Endodermal cell (in vitro differentiated cells): ENCODE results near the gene CELF1. TPM values are rescaled to one million over a fixed set of nuclear protein-coding genes. Genes with fewer than 3 reads are reported as not detected.

Source experiments
- DNase-seq: peaks from one replicate; pipeline ENCODE4 v3.0.0-alpha.2; 2017
- H3K27ac ChIP-seq: 2 replicates; pipeline ENCODE4 v1.5.1; 2013; ENCODE audit warnings: mild to moderate bottlenecking, low read depth, low read length, moderate library complexity
- H3K27me3 ChIP-seq: 2 replicates; pipeline ENCODE4 v1.6.1; 2013; ENCODE audit warnings: mild to moderate bottlenecking, low read length, moderate library complexity; ENCODE audit not compliant: insufficient read depth, control insufficient read depth, poor library complexity, severe bottlenecking
- H3K36me3 ChIP-seq: 2 replicates; pipeline ENCODE4 v1.7.0; 2013; ENCODE audit warnings: mild to moderate bottlenecking, low read length, moderate library complexity; ENCODE audit not compliant: control insufficient read depth, insufficient read depth
- H3K4me1 ChIP-seq: one replicate; pipeline ENCODE4 v1.7.0; 2013; ENCODE audit warnings: low read length; ENCODE audit not compliant: control insufficient read depth, insufficient read depth
- H3K4me3 ChIP-seq: 2 replicates; pipeline ENCODE4 v1.5.1; 2013; ENCODE audit warnings: mild to moderate bottlenecking, low read length, moderate library complexity
- H3K9ac ChIP-seq: 2 replicates; pipeline ENCODE4 v1.6.1; 2013; ENCODE audit warnings: mild to moderate bottlenecking, low read length, moderate library complexity; ENCODE audit not compliant: poor library complexity, severe bottlenecking; ENCODE audit errors: extremely low read depth
- H3K9me3 ChIP-seq: 2 replicates; pipeline ENCODE4 v1.6.1; 2013; ENCODE audit warnings: mild to moderate bottlenecking, low read length, moderate library complexity; ENCODE audit not compliant: control insufficient read depth
- H3K27ac Mint-ChIP-seq: 2 replicates; pipeline ENCODE4 v1.8.0; 2020; ENCODE audit warnings: mixed read lengths
- H3K27me3 Mint-ChIP-seq: 2 replicates; pipeline ENCODE4 v1.8.0; 2021; ENCODE audit warnings: mild to moderate bottlenecking, mixed read lengths; ENCODE audit not compliant: insufficient read depth
- H3K36me3 Mint-ChIP-seq: 2 replicates; pipeline ENCODE4 v1.8.0; 2020; ENCODE audit warnings: low read depth, mixed read lengths
- H3K4me1 Mint-ChIP-seq: 2 replicates; pipeline ENCODE4 v1.8.0; 2020; ENCODE audit warnings: mixed read lengths
- H3K4me3 Mint-ChIP-seq: 2 replicates; pipeline ENCODE4 v1.8.0; 2020; ENCODE audit warnings: mild to moderate bottlenecking, moderate library complexity, mixed read lengths
- H3K9me3 Mint-ChIP-seq: 2 replicates; pipeline ENCODE4 v1.8.0; 2020; ENCODE audit warnings: mild to moderate bottlenecking, mixed read lengths
- CTCF ChIP-seq: fragments of 200-600 bp; sonication (generic); conservative IDR thresholded peaks from 2 replicates; pipeline ENCODE4 v1.5.0; 2021; ENCODE audit warnings: antibody characterized with exemption, mild to moderate bottlenecking
- WGBS, 2 experiments: methylation state at CpG; one replicate each; pipeline versions ENCODE4 v1.1.5 to v1.1.7; 2013; ENCODE audit warnings: missing lambda C conversion rate in 2 of 2, mixed read lengths in 1 of 2; ENCODE audit not compliant: insufficient coverage in 1 of 2, insufficient read length in 1 of 2; 5-methylcytosine and 5-hydroxymethylcytosine counted together
- total RNA-seq, 2 donors: library from RNA; stranded (reverse); fragmentation: NEBNext Ultra II Directional in 1 of 2; extraction: Animal tissue kit (Norgen Biotek cat#: 25700) in 1 of 2; gene quantifications; 2 replicates in 1 of 2; 3 replicates in 1 of 2; pipeline ENCODE4 v1.2.1, GENCODE V29; 2021

Gene CELF1
- total RNA-seq, 2 donors from 2014 or later: 202 to 205 TPM

- Histone ChIP-seq H3K36me3 (no peaks in the 10 kb centered on the region), H3K4me1 (no peaks in the 10 kb centered on the region), H3K4me3 (no peak overlapping the region), H3K27ac (no peak overlapping the region), H3K9ac (no peak overlapping the region), H3K9me3 (no peaks in the 10 kb centered on the region), H3K27me3 (no peaks in the 10 kb centered on the region)
- H3K9me3 Mint-ChIP-seq: no peaks in the 10 kb centered on the region
- H3K27ac Mint-ChIP-seq: no peak overlapping the region
- H3K27me3 Mint-ChIP-seq: no peaks in the 10 kb centered on the region
- no peak overlapping the region for H3K4me3 Mint-ChIP-seq
- TF ChIP-seq CTCF: peak; percentile 53
- peaks cover 1% of the 10 kb centered on the region for H3K36me3 Mint-ChIP-seq
- H3K4me1 Mint-ChIP-seq: no peaks in the 10 kb centered on the region
- 89% methylated on average over 11 to 12 of the region's 12 CpGs for WGBS, 2 experiments
- DNase-seq: no peak
These were observed 109.8 kb downstream of the CELF1 start for GRCh38 chr11:47443028-47443700.

- Histone ChIP-seq H3K9ac (no peak overlapping the region), H3K9me3 (no peaks in the 10 kb centered on the region), H3K4me3 (no peak overlapping the region), H3K27me3 (no peaks in the 10 kb centered on the region), H3K27ac (no peak overlapping the region), H3K4me1 (no peaks in the 10 kb centered on the region), H3K36me3 (no peaks in the 10 kb centered on the region)
- Mint-ChIP-seq H3K36me3 (no peaks in the 10 kb centered on the region), H3K27me3 (no peaks in the 10 kb centered on the region), H3K9me3 (no peaks in the 10 kb centered on the region), H3K4me3 (no peak overlapping the region), H3K4me1 (no peaks in the 10 kb centered on the region), H3K27ac (no peak overlapping the region)
- TF ChIP-seq CTCF: no peak
- 88 to 96% methylated on average over 4 to 8 of the region's 8 CpGs for WGBS, 2 experiments
- DNase-seq: no peak
These were observed 110.4 kb downstream of the CELF1 start for GRCh38 chr11:47442514-47442913.

GRCh38 chr11:47441421-47441820 lies 111.5 kb downstream of the CELF1 start:
- no peak for TF ChIP-seq CTCF
- H3K9me3 ChIP-seq: no peaks in the 10 kb centered on the region
- H3K27me3 ChIP-seq: no peaks in the 10 kb centered on the region
- H3K4me1 Mint-ChIP-seq: no peaks in the 10 kb centered on the region
- H3K4me1 ChIP-seq: no peaks in the 10 kb centered on the region
- H3K4me3 ChIP-seq: no peak overlapping the region
- H3K27ac ChIP-seq: no peak overlapping the region
- DNase-seq: no peak
- H3K4me3 Mint-ChIP-seq: no peak overlapping the region
- H3K36me3 Mint-ChIP-seq: peaks cover 2% of the 10 kb centered on the region
- no peak overlapping the region for H3K9ac ChIP-seq
- H3K9me3 Mint-ChIP-seq: peaks cover 3% of the 10 kb centered on the region
- H3K27ac Mint-ChIP-seq: no peak overlapping the region
- H3K36me3 ChIP-seq: no peaks in the 10 kb centered on the region
- WGBS, 2 experiments: 91% methylated on average over 12 of the region's 12 CpGs; no CpG with 5 or more reads in 1 of the 2 experiments
- no peaks in the 10 kb centered on the region for H3K27me3 Mint-ChIP-seq
